Hematopoietic multipotent progenitor cell treated with erythropoietin and hydrocortisone succinate and interleukin-3 and kit ligand, for 15 days (in vitro differentiated cells): ENCODE data around the gene ENDOG.
A peak's percentile ranks its signal among the peaks of the same experiment; 100 is the strongest.
"Not testable (repeated sequence)": the region's sequence is repeated elsewhere in the genome, so short reads cannot be mapped to it uniquely, and the experiment has no call there.

Experiments used
- DNase-seq: peaks from one replicate; pipeline ENCODE4 v3.0.0-alpha.2; 2015; ENCODE audit warnings: low spot score

ENDOG gene

GRCh38 chr9:128862401-128862851, 44.1 kb downstream of the ENDOG start:
- DNase-seq: no peak

- DNase-seq: peak; percentile 86
These were observed 45.3 kb downstream of the ENDOG start for GRCh38 chr9:128863647-128864046.

- no peak for DNase-seq
These were observed 52.0 kb downstream of the ENDOG start for GRCh38 chr9:128870128-128870940.

GRCh38 chr9:128870941-128871265, 52.6 kb downstream of the ENDOG start:
- not testable (repeated sequence) for DNase-seq
